Natural killer cell (primary cell): Measurements from ENCODE around the gene SLC26A5. TPM values are rescaled to one million over a fixed set of nuclear protein-coding genes. Genes with fewer than 3 reads are reported as not detected.
A peak's percentile ranks its signal among the peaks of the same experiment; 100 is the strongest.

Experiments
- ATAC-seq, 3 donors: fragments of 150-1000 bp in 2 of 3; fragments of 200-7000 bp in 1 of 3; cut with Tn5 transposase; 1 replicate in 1 of 3; 2 replicates in 2 of 3; pipeline ENCODE4 v1.10.0; 2021; ENCODE audit warnings: mild to moderate bottlenecking in 2 of 3, moderate library complexity in 2 of 3
- DNase-seq, 2 donors: peaks; one replicate each; pipeline versions ENCODE4 v3.0.0 to v3.0.0-alpha.2; 2013 to 2021; ENCODE audit warnings: mixed read lengths in 1 of 2
- H3K27ac ChIP-seq: one replicate; pipeline ENCODE4 v1.5.1; 2013; ENCODE audit warnings: mild to moderate bottlenecking, low read length
- H3K27me3 ChIP-seq: one replicate; pipeline ENCODE4 v1.6.1; 2013; ENCODE audit warnings: low read length; ENCODE audit not compliant: control insufficient read depth, insufficient read depth
- H3K36me3 ChIP-seq: one replicate; pipeline ENCODE4 v1.6.1; 2013; ENCODE audit warnings: low read length; ENCODE audit not compliant: control insufficient read depth, insufficient read depth
- H3K4me1 ChIP-seq: one replicate; pipeline ENCODE4 v1.6.1; 2013; ENCODE audit warnings: low read length; ENCODE audit not compliant: control insufficient read depth, insufficient read depth
- H3K4me3 ChIP-seq: one replicate; pipeline ENCODE4 v1.5.1; 2013; ENCODE audit warnings: low read length
- H3K9me3 ChIP-seq: one replicate; pipeline ENCODE4 v1.6.1; 2013; ENCODE audit warnings: low read length; ENCODE audit not compliant: control insufficient read depth, insufficient read depth
- H3K27ac Mint-ChIP-seq, 2 donors: one replicate each; pipeline ENCODE4 v1.8.0; 2022; ENCODE audit warnings: mild to moderate bottlenecking in 2 of 2, mixed read lengths in 2 of 2, moderate library complexity in 1 of 2
- H3K27me3 Mint-ChIP-seq, 2 donors: one replicate each; pipeline ENCODE4 v1.8.0; 2022; ENCODE audit warnings: low read depth in 2 of 2, mixed read lengths in 2 of 2
- H3K36me3 Mint-ChIP-seq: one replicate; pipeline ENCODE4 v1.8.0; 2022; ENCODE audit warnings: mixed read lengths
- H3K4me1 Mint-ChIP-seq, 2 donors: one replicate each; pipeline ENCODE4 v1.8.0; 2022; ENCODE audit warnings: mixed read lengths in 2 of 2
- H3K4me3 Mint-ChIP-seq: one replicate; pipeline ENCODE4 v1.8.0; 2022; ENCODE audit warnings: mild to moderate bottlenecking, moderate library complexity, mixed read lengths
- H3K9me3 Mint-ChIP-seq, 2 donors: one replicate each; pipeline ENCODE4 v1.8.0; 2022; ENCODE audit warnings: mixed read lengths in 2 of 2
- CTCF ChIP-seq: fragments of 200-600 bp; IDR thresholded peaks from one replicate; pipeline ENCODE4 v1.8.0; 2022; ENCODE audit warnings: antibody characterized with exemption
- WGBS: methylation state at CpG from one replicate; pipeline ENCODE4 v1.1.7; 2013; ENCODE audit warnings: missing lambda C conversion rate; ENCODE audit not compliant: insufficient coverage; 5-methylcytosine and 5-hydroxymethylcytosine counted together
- intact Hi-C: fragments of 100-400 bp; cut with micrococcal nuclease; formaldehyde crosslinking; loops from one replicate; pipeline ENCODE4 v1.14.2; 2022
- total RNA-seq, 4 donors: library from RNA; stranded (reverse); fragments of 120-200 nt in 1 of 4; gene quantifications; one replicate each; pipeline versions ENCODE4 v1.2.3 to v1.2.4, GENCODE V29; 2013 to 2022

SLC26A5 gene
- total RNA-seq, 3 donors from 2014 or later (not counting 1 experiment from before 2014, with no cell fraction given), result 0.30 TPM; not detected in 2

GRCh38 chr7:103347507-103348267 lies 98.3 kb downstream of the SLC26A5 start, which contains the start of gene PSMC2:
TSS of gene PSMC2 (plus strand) at chr7:103347643. CDS start at chr7:103347712, 69 bp downstream.
- peak within 1 kb of the TSS; percentile 83 for H3K4me3 ChIP-seq
- H3K27me3 Mint-ChIP-seq, result no peaks in the 10 kb centered on the region
- TF ChIP-seq CTCF, result no peak
- H3K36me3 Mint-ChIP-seq, result no peaks in the 10 kb centered on the region
- peak within 1 kb of the TSS; percentile 97 to 98 for H3K27ac Mint-ChIP-seq
- under 1% methylated on average over 25 of the region's 25 CpGs for WGBS
- no peaks in the 10 kb centered on the region for H3K9me3 Mint-ChIP-seq
- no peaks in the 10 kb centered on the region for H3K27me3 ChIP-seq
- peak within 1 kb of the TSS; percentile 96 for H3K4me3 Mint-ChIP-seq
- DNase-seq (peak; percentile 77 to 94), ATAC-seq (peak; percentile 65 to 71 (median 66))
- H3K27ac ChIP-seq, result peak within 1 kb of the TSS; percentile 91
- H3K4me1 ChIP-seq, result peaks cover 17% of the 10 kb centered on the region
- H3K9me3 ChIP-seq, result no peaks in the 10 kb centered on the region
- H3K4me1 Mint-ChIP-seq, result peaks cover 48 to 56% of the 10 kb centered on the region in 2 donors
- peaks cover 6% of the 10 kb centered on the region for H3K36me3 ChIP-seq
- intact Hi-C loops, result loop anchor here (1.0 kb wide), 1 partner anchor 50 kb away; the partner anchor contains the start of gene PMPCB

DNA sequence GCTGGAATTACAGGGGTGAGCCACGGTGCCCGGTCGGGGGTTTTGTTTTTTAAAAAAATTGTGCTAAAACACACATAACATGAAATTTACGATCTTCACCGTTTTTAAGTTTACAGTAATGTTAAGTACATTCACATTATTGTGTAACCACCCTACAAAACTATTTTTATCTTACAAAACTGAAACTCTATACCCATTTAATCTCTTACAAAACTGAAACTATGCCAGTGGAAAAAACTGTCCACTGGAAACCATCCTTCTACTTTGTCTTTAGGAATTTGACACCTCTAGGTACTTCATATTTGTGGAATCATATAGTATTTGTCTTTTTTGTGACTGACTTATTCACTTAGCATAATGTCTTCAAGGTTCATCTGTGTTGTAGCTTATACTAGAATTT lies 99.6 kb downstream of the SLC26A5 start:
- Histone ChIP-seq H3K4me1 (peaks cover 17% of the 10 kb centered on the region), H3K27me3 (no peaks in the 10 kb centered on the region), H3K27ac (no peak overlapping the region), H3K4me3 (no peak overlapping the region), H3K9me3 (no peaks in the 10 kb centered on the region), H3K36me3 (peaks cover 7% of the 10 kb centered on the region)
- no peaks in the 10 kb centered on the region for H3K9me3 Mint-ChIP-seq
- no peak for DNase-seq
- intact Hi-C loops, result no loop called here
- ATAC-seq, result no peak
- TF ChIP-seq CTCF, result no peak
- H3K27ac Mint-ChIP-seq, result peak overlapping the region; percentile 42 to 97
- WGBS, result 97% methylated on average over 5 of the region's 5 CpGs
- H3K4me1 Mint-ChIP-seq, result peaks cover 53 to 54% of the 10 kb centered on the region in 2 donors
- no peaks in the 10 kb centered on the region for H3K27me3 Mint-ChIP-seq
- no peaks in the 10 kb centered on the region for H3K36me3 Mint-ChIP-seq
- H3K4me3 Mint-ChIP-seq, result peak overlapping the region; percentile 35

GRCh38 chr7:103344453-103345149 lies 101.4 kb downstream of the SLC26A5 start, which contains the start of gene DNAJC2:
TSS of gene DNAJC2 (minus strand) at chr7:103344767. CDS start at chr7:103344622, 145 bp downstream.
- Histone ChIP-seq H3K27me3 (no peaks in the 10 kb centered on the region), H3K36me3 (peaks cover 20% of the 10 kb centered on the region), H3K9me3 (no peaks in the 10 kb centered on the region), H3K4me1 (peaks cover 17% of the 10 kb centered on the region), H3K27ac (peak within 1 kb of the TSS; percentile 81), H3K4me3 (peak within 1 kb of the TSS; percentile 83)
- no peaks in the 10 kb centered on the region for H3K9me3 Mint-ChIP-seq
- WGBS, result 9% methylated on average over 40 of the region's 43 CpGs
- H3K27me3 Mint-ChIP-seq, result no peaks in the 10 kb centered on the region
- H3K4me3 Mint-ChIP-seq, result peak within 1 kb of the TSS; percentile 99
- intact Hi-C loops, result loop anchor here (1.0 kb wide), 1 partner anchor 195 kb away; the partner anchor contains the start of gene NAPEPLD
- peak within 1 kb of the TSS; percentile 94 to 96 for H3K27ac Mint-ChIP-seq
- DNase-seq, result peak; percentile 76 to 95
- H3K36me3 Mint-ChIP-seq, result peaks cover 7% of the 10 kb centered on the region
- H3K4me1 Mint-ChIP-seq, result peaks cover 55% of the 10 kb centered on the region in 2 donors
- ATAC-seq, result peak; percentile 87 to 95 (median 92)
- no peak for TF ChIP-seq CTCF
